HG03460 (cell line): ENCODE results near the gene AHRR.

ENCODE experiments used
- ATAC-seq: cut with Tn5 transposase; IDR thresholded peaks from one replicate; pipeline ENCODE4 v1.9.1; 2021; ENCODE audit not compliant: unreplicated experiment

AHRR gene

GRCh38 chr5:453725-454481 lies 132.4 kb downstream of the AHRR start:
- no peak for ATAC-seq

DNA sequence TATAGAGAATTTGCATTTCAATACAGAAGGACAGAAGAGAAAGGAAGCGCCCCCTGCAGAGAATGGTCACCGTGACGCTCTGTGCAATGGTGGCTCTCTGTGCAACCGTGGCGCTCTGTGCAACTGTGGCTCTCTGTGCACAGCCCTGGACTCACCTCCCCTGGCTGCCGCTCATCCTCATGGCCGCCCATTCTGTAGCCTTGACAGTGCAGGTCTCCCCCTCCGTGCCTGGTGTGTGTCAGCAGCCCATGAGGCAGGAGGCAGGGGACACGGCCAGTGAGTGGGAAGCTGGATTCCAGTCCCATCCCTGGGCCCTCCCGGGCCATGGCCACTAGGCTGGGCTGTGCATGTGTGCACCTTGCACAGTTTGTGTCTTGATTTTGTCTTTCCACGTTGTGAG lies 133.4 kb downstream of the AHRR start:
- ATAC-seq = no peak

GRCh38 chr5:455806-456205 lies 134.3 kb downstream of the AHRR start:
- no peak for ATAC-seq

GRCh38 chr5:456351-457194 lies 135.1 kb downstream of the AHRR start:
- ATAC-seq = no peak

DNA sequence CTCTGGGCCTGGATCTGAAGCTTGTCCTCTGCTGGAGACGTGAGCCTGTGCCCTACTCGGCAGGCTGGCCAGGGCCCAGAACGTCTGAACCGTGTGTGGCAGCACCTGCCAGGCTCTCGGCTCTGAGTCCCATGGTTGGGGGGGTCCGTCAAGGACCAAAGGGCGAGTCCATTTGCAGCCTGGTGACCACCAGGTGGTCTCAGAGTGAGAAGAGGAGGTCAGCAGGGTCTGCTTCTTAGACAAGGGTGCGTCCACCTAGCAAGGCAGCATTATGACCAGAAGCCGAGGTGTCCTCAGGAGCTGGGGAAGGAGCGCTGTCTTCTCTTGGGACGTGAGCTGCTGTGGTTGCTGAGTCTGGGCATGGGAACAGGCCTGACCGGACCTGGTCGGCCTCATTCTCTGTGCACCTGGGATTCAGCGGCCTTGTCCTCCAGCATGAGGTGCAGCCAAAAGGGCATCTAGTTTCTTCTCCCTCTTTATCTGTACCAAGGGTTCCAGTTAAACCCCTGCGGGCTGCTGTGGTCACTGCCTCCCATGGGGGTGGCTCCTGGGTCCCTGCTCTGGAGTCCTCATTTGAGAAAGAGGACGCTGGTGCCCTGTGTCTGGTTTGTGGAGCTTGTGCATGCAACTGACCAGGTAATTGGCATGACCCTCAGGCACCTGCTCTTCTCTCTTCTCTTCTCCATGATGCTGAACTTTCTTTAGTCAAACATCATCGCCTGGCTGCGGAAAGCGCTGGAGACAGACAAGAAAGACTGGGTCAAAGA lies 135.9 kb downstream of the AHRR start:
- ATAC-seq = no peak

DNA sequence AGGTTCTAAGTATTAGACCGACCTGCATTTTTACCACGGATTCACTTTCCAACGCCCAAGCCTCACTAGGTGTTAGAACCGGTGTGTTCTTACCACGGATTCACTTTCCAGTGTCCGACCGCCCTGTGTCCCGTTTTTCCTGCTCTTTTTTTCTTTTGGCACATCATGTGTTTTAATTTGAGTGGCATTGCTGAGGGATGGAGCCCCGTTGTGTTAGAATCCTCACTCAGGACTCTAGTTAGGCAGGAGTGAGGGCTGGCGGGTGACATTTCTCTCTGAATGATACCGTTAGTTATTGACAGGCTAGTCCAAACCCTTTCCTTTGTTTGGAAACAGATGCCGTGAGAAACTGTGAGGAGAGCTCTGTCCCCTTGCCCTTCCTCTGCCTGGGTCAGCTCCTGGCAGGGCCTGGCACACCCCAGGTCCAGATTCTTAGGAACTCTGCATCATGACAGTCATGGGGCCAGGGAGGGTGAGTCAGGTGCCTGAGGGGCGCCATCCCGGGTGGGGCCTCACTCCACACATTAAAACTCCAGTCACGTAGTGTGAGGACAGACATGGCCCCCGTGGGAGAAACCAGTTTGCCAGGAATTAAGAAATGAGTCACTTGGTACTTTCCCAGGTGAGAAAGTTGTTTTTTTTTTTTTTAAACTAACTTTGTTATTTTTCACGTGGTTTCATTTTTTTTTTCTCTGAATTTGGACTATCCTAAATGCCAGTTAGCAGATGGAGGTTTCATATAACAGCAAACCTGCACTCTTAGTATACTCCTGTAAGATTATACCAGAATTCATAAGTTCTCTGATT lies 137.2 kb downstream of the AHRR start:
- peak; percentile 60 for ATAC-seq

GRCh38 chr5:459562-460272 lies 138.2 kb downstream of the AHRR start:
- ATAC-seq = no peak

- ATAC-seq = no peak
Measured at GRCh38 chr5:460273-460625, 138.7 kb downstream of the AHRR start.

DNA sequence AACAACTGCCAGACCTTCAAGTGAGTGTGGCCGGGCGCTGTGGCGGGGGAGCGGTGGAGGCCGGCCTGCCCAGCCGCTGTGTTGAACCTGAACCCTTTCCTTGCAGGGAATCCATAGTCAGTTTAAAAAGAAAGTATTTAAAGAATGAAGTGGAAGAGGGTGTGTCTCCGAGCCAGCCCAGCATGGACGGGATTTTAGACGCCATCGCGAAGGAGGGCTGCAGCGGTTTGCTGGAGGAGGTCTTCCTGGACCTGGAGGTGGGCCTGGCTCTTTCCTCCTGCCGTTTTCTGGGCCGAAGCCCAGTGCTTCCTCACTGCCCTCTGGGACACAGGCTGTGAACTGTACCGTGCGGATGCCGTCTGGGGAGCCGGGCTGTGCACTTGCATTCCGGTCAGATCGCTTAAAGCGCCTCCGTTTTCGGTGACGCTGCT lies 140.6 kb downstream of the AHRR start:
- ATAC-seq = no peak

- ATAC-seq = no peak
Measured at GRCh38 chr5:463301-463700, 141.8 kb downstream of the AHRR start.

DNA sequence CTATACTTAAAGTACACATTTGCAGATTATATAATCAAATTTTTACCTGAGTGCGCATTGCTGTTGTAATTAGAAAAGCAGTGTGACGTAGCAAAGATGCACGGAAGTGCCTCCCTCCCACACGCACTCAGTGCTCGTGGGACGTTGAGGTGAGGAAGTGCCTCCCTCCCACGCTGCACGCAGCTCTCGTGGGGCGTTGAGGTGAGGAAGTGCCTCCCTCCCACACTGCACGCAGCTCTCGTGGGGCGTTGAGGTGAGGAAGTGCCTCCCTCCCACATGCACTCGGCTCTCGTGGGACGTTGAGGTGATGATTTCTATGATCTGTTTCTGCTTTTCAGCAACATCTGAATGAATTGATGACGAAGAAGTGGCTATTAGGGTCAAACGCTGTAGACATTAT lies 142.4 kb downstream of the AHRR start:
- ATAC-seq = no peak

GRCh38 chr5:464446-464842 lies 142.9 kb downstream of the AHRR start:
- ATAC-seq = no peak

- ATAC-seq = no peak
Measured at GRCh38 chr5:464843-465590, 143.5 kb downstream of the AHRR start.

GRCh38 chr5:465591-466403 lies 144.3 kb downstream of the AHRR start:
- ATAC-seq = no peak

DNA sequence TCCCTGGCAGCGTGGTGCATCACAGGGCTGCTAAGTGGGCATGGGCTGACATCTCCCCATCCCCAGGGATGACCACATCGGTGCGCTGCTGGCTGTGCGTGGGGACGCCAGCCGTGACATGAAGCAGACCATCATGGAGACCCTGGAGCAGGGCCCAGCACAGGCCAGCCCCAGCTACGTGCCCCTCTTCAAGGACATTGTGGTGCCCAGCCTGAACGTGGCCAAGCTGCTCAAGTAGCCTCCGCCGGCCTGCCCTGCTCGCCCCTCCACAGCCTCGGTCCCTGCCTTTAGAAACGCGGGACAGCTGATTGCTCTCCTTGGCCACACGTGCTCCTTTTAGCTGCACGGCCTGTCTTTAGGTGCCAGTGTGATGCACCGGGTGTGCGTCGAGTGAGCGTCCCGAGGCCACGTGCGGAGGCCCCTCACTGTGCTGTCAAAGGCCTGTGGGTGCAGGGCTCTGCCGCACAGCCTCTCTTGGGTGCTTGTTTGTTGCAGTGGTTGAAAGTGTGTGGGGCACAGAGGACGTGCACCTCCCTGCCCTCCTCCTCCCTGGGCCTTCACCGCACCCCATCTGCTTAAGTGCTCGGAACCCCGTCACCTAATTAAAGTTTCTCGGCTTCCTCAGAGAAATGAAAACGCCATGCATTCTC lies 145.3 kb downstream of the AHRR start:
- ATAC-seq = no peak

- ATAC-seq = no peak
Measured at GRCh38 chr5:468401-468800, 146.9 kb downstream of the AHRR start.

- ATAC-seq = no peak
Measured at GRCh38 chr5:469752-470483, 148.4 kb downstream of the AHRR start.
